Neural progenitor cell (in vitro differentiated cells): ENCODE data around the gene NTM. TPM values are rescaled to one million over a fixed set of nuclear protein-coding genes. Genes with fewer than 3 reads are reported as not detected.

Experiments
- DNase-seq: peaks from one replicate; pipeline ENCODE4 v3.0.0-alpha.2; 2016; ENCODE audit warnings: low spot score
- H2AFZ ChIP-seq: fragments of 200-600 bp; sonication (generic); replicated peaks from 2 replicates; pipeline ENCODE4 v1.6.1; 2016; ENCODE audit warnings: antibody characterized with exemption
- H3F3A ChIP-seq: fragments of 200-600 bp; sonication (generic); 2 replicates; pipeline ENCODE4 v1.6.1; 2016; ENCODE audit warnings: antibody characterized with exemption, low read depth
- H3K27ac ChIP-seq: fragments of 200-600 bp; sonication (generic); 2 replicates; pipeline ENCODE4 v1.5.1; 2016; ENCODE audit warnings: mild to moderate bottlenecking
- H3K27me3 ChIP-seq: fragments of 200-600 bp; sonication (generic); 2 replicates; pipeline ENCODE4 v1.6.1; 2016; ENCODE audit warnings: mild to moderate bottlenecking, moderate library complexity
- H3K36me3 ChIP-seq: fragments of 200-600 bp; sonication (generic); 2 replicates; pipeline ENCODE4 v1.5.1; 2016
- H3K4me1 ChIP-seq: fragments of 200-600 bp; sonication (generic); 2 replicates; pipeline ENCODE4 v1.6.1; 2016; ENCODE audit warnings: mixed run types
- H3K4me2 ChIP-seq: fragments of 200-600 bp; sonication (generic); 2 replicates; pipeline ENCODE4 v1.6.1; 2016
- H3K4me3 ChIP-seq: fragments of 200-600 bp; sonication (generic); 2 replicates; pipeline ENCODE4 v1.5.1; 2016
- H3K79me2 ChIP-seq: fragments of 200-600 bp; sonication (generic); 2 replicates; pipeline ENCODE4 v1.6.1; 2016; ENCODE audit warnings: low read depth
- H3K9ac ChIP-seq: fragments of 200-600 bp; sonication (generic); 2 replicates; pipeline ENCODE4 v1.6.1; 2016
- H3K9me3 ChIP-seq: fragments of 200-600 bp; sonication (generic); 2 replicates; pipeline ENCODE4 v1.5.1; 2016; ENCODE audit warnings: low read depth
- H4K20me1 ChIP-seq: fragments of 200-600 bp; sonication (generic); 2 replicates; pipeline ENCODE4 v1.6.1; 2016; ENCODE audit warnings: low read depth
- H3K27ac Mint-ChIP-seq: 3 replicates; pipeline ENCODE4 v1.8.0; 2021; ENCODE audit warnings: mixed read lengths
- H3K27me3 Mint-ChIP-seq: 2 replicates; pipeline ENCODE4 v1.8.0; 2022; ENCODE audit warnings: low read depth, mild to moderate bottlenecking, inconsistent platforms, moderate library complexity, mixed read lengths; ENCODE audit not compliant: insufficient read depth
- H3K36me3 Mint-ChIP-seq: 3 replicates; pipeline ENCODE4 v1.8.0; 2021; ENCODE audit warnings: mixed read lengths
- H3K4me1 Mint-ChIP-seq: 3 replicates; pipeline ENCODE4 v1.8.0; 2021; ENCODE audit warnings: mixed read lengths
- H3K4me3 Mint-ChIP-seq: 3 replicates; pipeline ENCODE4 v1.8.0; 2021; ENCODE audit warnings: mild to moderate bottlenecking, moderate library complexity, mixed read lengths
- H3K9me3 Mint-ChIP-seq: 3 replicates; pipeline ENCODE4 v1.8.0; 2020; ENCODE audit warnings: mixed read lengths
- EZH2 ChIP-seq: fragments of 200-600 bp; sonication (generic); IDR thresholded peaks from 2 replicates; pipeline ENCODE4 v1.6.1; 2017; ENCODE audit warnings: antibody characterized with exemption, mild to moderate bottlenecking, moderate library complexity
- EZH2phosphoT487 ChIP-seq: fragments of 200-600 bp; sonication (generic); IDR thresholded peaks from 2 replicates; pipeline ENCODE4 v1.6.1; 2017; ENCODE audit warnings: antibody characterized with exemption
- total RNA-seq: library from RNA; depleted of rRNA; stranded (reverse); fragments of >200 nt; gene quantifications from 2 replicates; pipeline ENCODE4 v1.2.3, GENCODE V29; 2015; ENCODE audit warnings: low replicate concordance
- TF ChIP-seq, protein P1 (sequence below): fragments of 200-600 bp; sonication (generic); IDR thresholded peaks from 2 replicates; pipeline ENCODE4 v1.5.1; 2017; ENCODE audit warnings: antibody characterized with exemption, mild to moderate bottlenecking

Gene NTM
- total RNA-seq, 1 donor from 2014 or later: 4.3 TPM

GRCh38 chr11:131750692-131751091 is 380.3 kb downstream of the NTM start:
- peaks cover 12% of the 10 kb centered on the region for H3K4me1 ChIP-seq
- no peak overlapping the region for H2AFZ ChIP-seq
- Mint-ChIP-seq H3K4me3 (no peak overlapping the region), H3K27ac (no peak overlapping the region), H3K4me1 (peaks cover 17% of the 10 kb centered on the region), H3K27me3 (peaks cover 9% of the 10 kb centered on the region), H3K9me3 (peaks cover 4% of the 10 kb centered on the region), H3K36me3 (no peaks in the 10 kb centered on the region)
- H3K27ac ChIP-seq: no peak overlapping the region
- no peak for DNase-seq
- no peak overlapping the region for H3K9ac ChIP-seq
- TF ChIP-seq EZH2phosphoT487 (no peak), EZH2 (no peak)
- TF ChIP-seq, protein P1, sequence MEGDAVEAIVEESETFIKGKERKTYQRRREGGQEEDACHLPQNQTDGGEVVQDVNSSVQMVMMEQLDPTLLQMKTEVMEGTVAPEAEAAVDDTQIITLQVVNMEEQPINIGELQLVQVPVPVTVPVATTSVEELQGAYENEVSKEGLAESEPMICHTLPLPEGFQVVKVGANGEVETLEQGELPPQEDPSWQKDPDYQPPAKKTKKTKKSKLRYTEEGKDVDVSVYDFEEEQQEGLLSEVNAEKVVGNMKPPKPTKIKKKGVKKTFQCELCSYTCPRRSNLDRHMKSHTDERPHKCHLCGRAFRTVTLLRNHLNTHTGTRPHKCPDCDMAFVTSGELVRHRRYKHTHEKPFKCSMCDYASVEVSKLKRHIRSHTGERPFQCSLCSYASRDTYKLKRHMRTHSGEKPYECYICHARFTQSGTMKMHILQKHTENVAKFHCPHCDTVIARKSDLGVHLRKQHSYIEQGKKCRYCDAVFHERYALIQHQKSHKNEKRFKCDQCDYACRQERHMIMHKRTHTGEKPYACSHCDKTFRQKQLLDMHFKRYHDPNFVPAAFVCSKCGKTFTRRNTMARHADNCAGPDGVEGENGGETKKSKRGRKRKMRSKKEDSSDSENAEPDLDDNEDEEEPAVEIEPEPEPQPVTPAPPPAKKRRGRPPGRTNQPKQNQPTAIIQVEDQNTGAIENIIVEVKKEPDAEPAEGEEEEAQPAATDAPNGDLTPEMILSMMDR: no peak
- no peak overlapping the region for H3K4me2 ChIP-seq
- no peaks in the 10 kb centered on the region for H3K9me3 ChIP-seq
- H4K20me1 ChIP-seq: no peaks in the 10 kb centered on the region
- no peaks in the 10 kb centered on the region for H3K79me2 ChIP-seq
- no peaks in the 10 kb centered on the region for H3K36me3 ChIP-seq
- H3K27me3 ChIP-seq: no peaks in the 10 kb centered on the region
- H3K4me3 ChIP-seq: no peak overlapping the region
- no peaks in the 10 kb centered on the region for H3F3A ChIP-seq

DNA sequence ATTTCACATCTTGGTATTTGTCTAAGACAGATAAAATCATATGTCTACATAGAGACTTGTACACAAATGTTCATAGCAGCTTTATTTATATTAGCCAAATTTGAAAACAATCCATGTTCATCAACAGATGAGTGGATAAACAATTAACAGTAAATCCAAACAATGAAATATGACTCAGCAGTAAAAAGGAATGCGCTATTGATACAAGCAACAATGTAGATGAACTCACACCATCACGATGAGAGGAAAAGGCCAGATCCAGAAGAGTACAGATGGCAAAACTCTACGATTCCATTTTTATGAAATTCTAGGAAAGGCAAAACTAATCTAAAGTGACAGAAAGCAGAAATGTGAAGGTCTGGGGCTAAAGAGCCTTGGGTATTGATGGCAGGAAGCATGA is 384.3 kb downstream of the NTM start:
- Histone ChIP-seq H3K9ac (no peak overlapping the region), H3K36me3 (no peaks in the 10 kb centered on the region), H3K4me3 (no peak overlapping the region), H3K9me3 (no peaks in the 10 kb centered on the region), H3K27me3 (no peaks in the 10 kb centered on the region), H4K20me1 (no peaks in the 10 kb centered on the region), H3F3A (no peaks in the 10 kb centered on the region), H3K27ac (no peak overlapping the region), H3K4me2 (no peak overlapping the region), H2AFZ (no peak overlapping the region), H3K79me2 (no peaks in the 10 kb centered on the region), H3K4me1 (no peaks in the 10 kb centered on the region)
- DNase-seq: no peak
- no peaks in the 10 kb centered on the region for H3K36me3 Mint-ChIP-seq
- no peaks in the 10 kb centered on the region for H3K4me1 Mint-ChIP-seq
- TF ChIP-seq EZH2 (no peak), EZH2phosphoT487 (no peak)
- TF ChIP-seq, protein P1: no peak
- no peak overlapping the region for H3K4me3 Mint-ChIP-seq
- H3K27me3 Mint-ChIP-seq: peaks cover 3% of the 10 kb centered on the region
- H3K9me3 Mint-ChIP-seq: peaks cover 4% of the 10 kb centered on the region
- no peak overlapping the region for H3K27ac Mint-ChIP-seq

GRCh38 chr11:131756479-131757110 is 386.2 kb downstream of the NTM start:
- no peaks in the 10 kb centered on the region for H3K27me3 ChIP-seq
- no peak overlapping the region for H3K4me3 Mint-ChIP-seq
- no peaks in the 10 kb centered on the region for H3K36me3 Mint-ChIP-seq
- H4K20me1 ChIP-seq: no peaks in the 10 kb centered on the region
- H2AFZ ChIP-seq: no peak overlapping the region
- no peaks in the 10 kb centered on the region for H3K4me1 ChIP-seq
- no peak overlapping the region for H3K9ac ChIP-seq
- no peaks in the 10 kb centered on the region for H3K36me3 ChIP-seq
- H3K4me1 Mint-ChIP-seq: peaks cover 7% of the 10 kb centered on the region
- H3K27ac ChIP-seq: no peak overlapping the region
- H3F3A ChIP-seq: no peaks in the 10 kb centered on the region
- no peaks in the 10 kb centered on the region for H3K79me2 ChIP-seq
- H3K27ac Mint-ChIP-seq: no peak overlapping the region
- no peak for DNase-seq
- TF ChIP-seq EZH2phosphoT487: no peak
- TF ChIP-seq, protein P1: no peak
- no peak for TF ChIP-seq EZH2
- H3K4me2 ChIP-seq: no peak overlapping the region
- H3K4me3 ChIP-seq: no peak overlapping the region
- no peaks in the 10 kb centered on the region for H3K27me3 Mint-ChIP-seq
- peaks cover 4% of the 10 kb centered on the region for H3K9me3 Mint-ChIP-seq
- no peaks in the 10 kb centered on the region for H3K9me3 ChIP-seq
